ENCODE data around the gene FIGN.

GRCh38 chr2:163552758-163553157, 183.1 kb downstream of the FIGN start:
- TF ChIP-seq MAZ (IDR thresholded peaks at IDR 0.05; ENCODE audit: borderline replicate concordance, low read depth, low read length) (no peak), MAFK (IDR thresholded peaks at IDR 0.05; ENCODE audit: low read depth, low read length) (no peak), CTCF (conservative IDR thresholded peaks at IDR 0.05; ENCODE audit: low read depth, low read length) (no peak), RCOR1 (IDR thresholded peaks at IDR 0.05; ENCODE audit: insufficient replicate concordance, low read length) (no peak), NFE2L2 (IDR thresholded peaks at IDR 0.05; ENCODE audit: low read depth, low read length) (no peak), POLR2A (IDR thresholded peaks at IDR 0.05; ENCODE audit: low read depth, low read length) (no peak), BHLHE40 (IDR thresholded peaks at IDR 0.05; ENCODE audit: low read depth, low read length) (no peak), RAD21 (IDR thresholded peaks at IDR 0.05; ENCODE audit: low read length) (no peak)

All from IMR-90 (cell line).